ENCODE data around the gene CLTB. TPM values are rescaled to one million over a fixed set of nuclear protein-coding genes. Genes with fewer than 3 reads are reported as not detected.
A peak's percentile ranks its signal among the peaks of the same experiment; 100 is the strongest.
"Not testable (repeated sequence)": the region's sequence is repeated elsewhere in the genome, so short reads cannot be mapped to it uniquely, and the experiment has no call there.

CLTB gene
- total and polyA plus RNA-seq, 3 donors from 2014 or later = 60.8 to 107 (median 103) TPM

DNA sequence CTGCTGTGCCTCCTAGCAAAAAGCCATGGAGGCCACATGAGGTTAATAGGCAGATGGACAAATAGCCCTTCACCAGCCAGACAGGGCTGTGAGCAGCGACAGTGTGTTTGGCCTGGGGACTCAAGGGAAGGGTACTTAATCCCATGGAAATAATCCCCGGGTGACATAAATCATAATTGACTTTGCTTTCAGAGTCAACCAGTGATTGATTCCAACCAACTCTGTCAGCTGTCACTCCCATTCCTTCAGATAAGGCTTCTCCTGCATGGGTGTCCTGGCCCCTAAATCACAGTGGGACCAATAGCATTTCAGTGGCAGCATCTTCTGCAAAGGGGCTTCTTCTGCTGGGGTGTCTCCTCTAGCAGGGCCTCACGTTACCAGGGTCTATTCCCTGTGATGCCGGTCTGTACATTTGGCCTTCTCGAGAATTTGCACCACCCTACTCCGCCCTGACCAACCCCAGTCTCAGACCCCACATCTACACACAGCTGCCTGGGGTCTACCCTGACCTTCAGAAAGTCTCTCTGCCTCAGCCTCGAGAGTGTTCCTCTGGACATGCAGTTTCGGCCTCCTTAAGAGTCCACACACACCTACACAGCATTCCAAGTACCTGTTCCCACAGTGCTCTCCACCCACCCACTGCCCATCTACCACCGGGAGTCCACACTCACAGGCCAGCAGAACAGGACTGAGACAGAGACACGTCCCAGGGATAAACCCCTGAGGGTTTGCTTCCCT is 3.7 kb downstream of the CLTB start:
- Histone ChIP-seq H3K4me1 (peaks cover 34% of the 10 kb centered on the region), H3K9me3 (no peaks in the 10 kb centered on the region), H3K4me3 (no peak overlapping the region), H3K27me3 (no peaks in the 10 kb centered on the region), H3K27ac (peak overlapping the region; percentile 21 to 36), H3K36me3 (ENCODE audit: low read depth, missing control alignments) (no peaks in the 10 kb centered on the region)
- TF ChIP-seq, protein P1, sequence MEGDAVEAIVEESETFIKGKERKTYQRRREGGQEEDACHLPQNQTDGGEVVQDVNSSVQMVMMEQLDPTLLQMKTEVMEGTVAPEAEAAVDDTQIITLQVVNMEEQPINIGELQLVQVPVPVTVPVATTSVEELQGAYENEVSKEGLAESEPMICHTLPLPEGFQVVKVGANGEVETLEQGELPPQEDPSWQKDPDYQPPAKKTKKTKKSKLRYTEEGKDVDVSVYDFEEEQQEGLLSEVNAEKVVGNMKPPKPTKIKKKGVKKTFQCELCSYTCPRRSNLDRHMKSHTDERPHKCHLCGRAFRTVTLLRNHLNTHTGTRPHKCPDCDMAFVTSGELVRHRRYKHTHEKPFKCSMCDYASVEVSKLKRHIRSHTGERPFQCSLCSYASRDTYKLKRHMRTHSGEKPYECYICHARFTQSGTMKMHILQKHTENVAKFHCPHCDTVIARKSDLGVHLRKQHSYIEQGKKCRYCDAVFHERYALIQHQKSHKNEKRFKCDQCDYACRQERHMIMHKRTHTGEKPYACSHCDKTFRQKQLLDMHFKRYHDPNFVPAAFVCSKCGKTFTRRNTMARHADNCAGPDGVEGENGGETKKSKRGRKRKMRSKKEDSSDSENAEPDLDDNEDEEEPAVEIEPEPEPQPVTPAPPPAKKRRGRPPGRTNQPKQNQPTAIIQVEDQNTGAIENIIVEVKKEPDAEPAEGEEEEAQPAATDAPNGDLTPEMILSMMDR (IDR thresholded peaks at IDR 0.05) = no peak
- no peak for TF ChIP-seq POLR2A (IDR thresholded peaks at IDR 0.05)
- DNase-seq = no peak
- WGBS, 2 donors = 72 to 80% methylated on average over 10 of the region's 10 CpGs
- intact Hi-C loops (cut with DNase I; ENCODE audit: low total_unique reads) = loop anchor here (10.0 kb wide), 1 partner anchor 122 kb away; the partner anchor contains the start of gene RNF44

DNA sequence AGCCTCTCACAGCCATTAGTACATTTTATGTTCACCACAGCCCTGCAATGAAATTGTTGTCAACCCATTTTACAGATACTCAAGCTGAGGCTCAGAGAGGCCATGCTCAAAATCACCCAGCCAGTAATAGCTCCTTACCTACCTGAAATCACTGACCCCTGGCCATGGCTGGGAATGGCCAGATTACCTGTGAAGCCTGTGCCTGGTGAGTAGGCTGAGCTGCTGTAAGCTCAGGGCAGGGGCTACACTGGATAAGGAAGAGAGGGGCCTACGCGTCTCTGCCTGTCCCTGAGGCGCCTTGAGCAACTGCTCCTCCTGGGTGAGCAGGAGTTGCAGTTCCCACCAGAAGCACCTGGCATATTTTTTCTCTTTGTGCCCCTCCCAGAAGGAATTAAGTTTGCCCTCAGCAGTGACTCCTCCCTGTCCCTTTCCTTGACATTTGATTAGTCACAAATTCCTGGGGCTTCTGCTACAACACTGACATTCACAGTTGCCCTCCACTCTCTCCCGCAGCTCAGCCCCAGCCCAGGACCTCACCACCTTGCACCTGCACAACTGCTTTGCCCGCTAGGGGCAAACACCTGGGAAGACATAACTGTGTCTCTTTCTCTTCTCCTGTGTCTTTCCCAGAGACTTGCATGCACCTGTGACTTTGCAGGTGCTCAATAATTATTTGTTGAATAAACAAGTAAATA is 5.7 kb downstream of the CLTB start:
- no peak overlapping the region for H3K27ac ChIP-seq
- 94 to 97% methylated on average over 3 to 5 of the region's 5 CpGs for WGBS, 2 donors
- DNase-seq = no peak

DNA sequence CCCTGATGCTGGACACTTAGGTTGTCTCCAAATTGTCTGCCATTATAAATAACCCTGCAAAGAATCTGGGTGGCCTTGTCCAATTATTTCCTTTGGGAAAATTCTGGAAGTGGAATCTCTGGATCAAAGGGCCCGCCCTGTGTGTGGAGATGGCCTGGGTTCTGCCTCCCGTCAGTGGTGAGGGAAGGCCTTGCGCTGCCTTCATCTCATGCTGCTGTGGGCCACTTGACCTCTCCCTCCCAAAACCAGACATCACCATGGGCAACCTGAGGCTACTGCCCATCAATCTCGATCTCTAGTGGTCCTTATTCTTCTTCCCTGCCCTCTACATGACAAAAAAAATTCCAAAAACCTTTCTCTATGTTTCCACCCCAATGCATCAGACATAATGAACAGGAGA is 6.6 kb downstream of the CLTB start:
- H3K9me3 ChIP-seq = no peaks in the 10 kb centered on the region
- no peaks in the 10 kb centered on the region for H3K27me3 ChIP-seq
- H3K4me1 ChIP-seq = peaks cover 25% of the 10 kb centered on the region
- no peak overlapping the region for H3K4me3 ChIP-seq
- intact Hi-C loops (cut with DNase I; ENCODE audit: low total_unique reads) = loop anchor here (10.0 kb wide), 1 partner anchor 125 kb away; the partner anchor contains the start of gene RNF44
- H3K27ac ChIP-seq = no peak overlapping the region
- TF ChIP-seq, protein P1 (IDR thresholded peaks at IDR 0.05) = no peak
- no peak for TF ChIP-seq POLR2A (IDR thresholded peaks at IDR 0.05)
- no peak for DNase-seq
- H3K36me3 ChIP-seq (ENCODE audit: low read depth, missing control alignments) = no peaks in the 10 kb centered on the region
- 93 to 97% methylated on average over 4 of the region's 4 CpGs for WGBS, 2 donors

More for the DNA sequence above, 5.7 kb downstream of the CLTB start:
- Histone ChIP-seq H3K4me3 (no peak overlapping the region), H3K27me3 (no peaks in the 10 kb centered on the region), H3K9me3 (no peaks in the 10 kb centered on the region), H3K36me3 (ENCODE audit: low read depth, missing control alignments) (no peaks in the 10 kb centered on the region), H3K4me1 (peaks cover 34% of the 10 kb centered on the region)
- no peak for TF ChIP-seq POLR2A (IDR thresholded peaks at IDR 0.05)
- TF ChIP-seq, protein P1 (IDR thresholded peaks at IDR 0.05) = no peak
- intact Hi-C loops (cut with DNase I; ENCODE audit: low total_unique reads) = loop anchor here (10.0 kb wide), 1 partner anchor 124 kb away; the partner anchor contains the start of gene RNF44

DNA sequence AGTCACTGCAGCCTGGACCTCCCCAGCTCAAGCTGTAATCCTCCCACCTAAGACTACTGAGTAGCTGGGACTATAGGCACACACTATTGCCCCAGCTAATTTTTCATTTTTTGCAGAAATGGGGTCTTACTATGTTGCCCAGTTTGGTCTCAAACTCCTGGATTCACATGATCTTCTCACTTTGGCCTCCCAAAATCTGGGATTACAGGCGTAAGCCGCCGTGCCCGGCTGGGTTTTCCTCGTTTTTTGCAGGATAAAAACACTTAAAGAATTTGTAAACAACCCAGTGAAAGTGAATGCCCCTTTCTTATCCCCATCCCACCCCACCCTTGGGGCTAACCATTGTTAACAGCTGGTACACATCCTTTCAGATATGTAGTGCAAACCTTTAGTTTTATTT is 7.7 kb downstream of the CLTB start:
- no peaks in the 10 kb centered on the region for H3K36me3 ChIP-seq (ENCODE audit: low read depth, missing control alignments)
- H3K27me3 ChIP-seq = no peaks in the 10 kb centered on the region
- no peak overlapping the region for H3K27ac ChIP-seq
- intact Hi-C loops (cut with DNase I; ENCODE audit: low total_unique reads) = no loop called here
- H3K4me3 ChIP-seq = no peak overlapping the region
- H3K9me3 ChIP-seq = no peaks in the 10 kb centered on the region
- DNase-seq = no peak
- peaks cover 15% of the 10 kb centered on the region for H3K4me1 ChIP-seq
- TF ChIP-seq, protein P1 (IDR thresholded peaks at IDR 0.05) = no peak
- TF ChIP-seq POLR2A (IDR thresholded peaks at IDR 0.05) = no peak
- 89 to 95% methylated on average over 5 of the region's 5 CpGs for WGBS, 2 donors

DNA sequence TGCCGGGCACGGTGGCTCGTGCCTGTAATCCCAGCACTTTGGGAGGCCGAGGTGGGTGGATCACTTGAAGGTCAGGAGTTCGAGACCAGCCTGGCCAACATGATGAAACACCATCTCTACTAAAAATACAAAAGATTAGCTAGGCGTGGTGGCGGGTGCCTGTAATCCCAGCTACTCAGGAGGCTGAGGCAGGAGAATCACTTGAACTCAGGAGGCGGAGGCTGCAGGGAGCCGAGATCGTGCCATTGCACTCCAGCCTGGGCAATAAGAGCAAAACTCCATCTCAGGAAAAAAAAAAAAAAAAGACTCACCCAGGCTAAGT is 8.1 kb downstream of the CLTB start:
- H3K27me3 ChIP-seq; H3K9me3 ChIP-seq; H3K4me3 ChIP-seq; H3K36me3 ChIP-seq (ENCODE audit: low read depth, missing control alignments); intact Hi-C loops (cut with DNase I; ENCODE audit: low total_unique reads); DNase-seq; H3K27ac ChIP-seq: not testable (repeated sequence)
- peaks cover 12% of the 10 kb centered on the region for H3K4me1 ChIP-seq
- 89 to 93% methylated on average over 10 of the region's 10 CpGs for WGBS, 2 donors

Data from testis (tissue), 3 donors.